Cardiac ventricle fibroblast (primary cell): ENCODE results near the gene SPTBN1. TPM values are rescaled to one million over a fixed set of nuclear protein-coding genes. Genes with fewer than 3 reads are reported as not detected.

Experiments
- total RNA-seq: library from RNA; depleted of rRNA; stranded (reverse); fragments of >200 nt; gene quantifications from 2 replicates; pipeline ENCODE4 v1.2.3, GENCODE V29; 2015

The SPTBN1 gene
- 186 and 199 TPM in 2 replicates for total RNA-seq

GRCh38 chr2:54455563-54456361, at the start of gene SPTBN1:
Gene SPTBN1, plus strand, starts transcription at chr2:54456327. Its CDS starts 70,092 bp downstream, at chr2:54526419.

Other genes with a start within 250 kb of the SPTBN1 start
- gene TSPYL6, start 200.1 kb upstream of the SPTBN1 start, total RNA-seq = not detected in 2 replicates